Measurements from ENCODE around the gene AP1B1.

DNA sequence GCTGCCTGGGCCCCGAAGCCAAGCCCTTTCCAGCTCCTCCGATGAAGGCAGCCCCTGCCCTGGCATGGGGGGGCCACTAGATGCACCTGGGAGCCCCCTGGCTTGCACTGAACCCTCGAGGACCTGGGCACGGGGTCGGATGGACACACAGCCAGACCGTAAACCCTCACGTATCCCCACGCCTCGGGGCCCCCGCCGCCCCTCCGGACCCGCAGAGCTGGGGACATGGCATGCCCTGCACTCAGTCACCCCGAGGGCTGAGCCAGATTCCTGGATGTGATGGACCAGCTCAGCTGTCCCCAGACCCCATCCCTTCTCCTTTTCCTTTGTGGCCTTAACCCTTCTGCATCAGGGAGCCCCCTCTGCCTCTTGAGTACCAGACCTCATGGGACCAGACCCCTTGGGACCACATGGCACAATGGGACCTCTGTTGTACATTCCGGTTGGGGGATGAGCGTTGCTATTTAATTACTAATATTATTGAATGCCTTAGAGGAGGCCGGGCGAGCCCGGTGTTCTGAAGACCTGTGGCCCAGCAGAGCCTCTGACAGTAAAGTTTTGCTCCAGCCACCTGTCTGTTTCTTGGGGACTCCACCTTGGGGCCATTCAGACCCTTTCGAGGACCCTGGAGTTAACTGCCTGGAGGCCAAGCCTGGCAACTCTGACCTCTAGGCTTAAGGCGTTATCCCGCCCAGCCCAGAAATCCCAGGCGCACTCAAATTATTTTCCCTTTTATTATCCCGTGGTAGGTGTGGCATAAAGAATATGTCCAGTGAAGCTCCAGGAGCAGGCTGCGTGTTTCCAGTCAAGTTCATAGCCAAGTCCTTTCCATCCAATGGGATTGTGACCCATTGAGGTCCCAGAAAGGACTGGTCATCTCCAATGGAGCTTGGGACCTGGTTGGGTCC is 75.9 kb downstream of the AP1B1 start:
- no peak for TF ChIP-seq FOXM1 (IDR thresholded peaks at IDR 0.05; ENCODE audit: borderline replicate concordance)
- TF ChIP-seq NFRKB (IDR thresholded peaks at IDR 0.05), result no peak
- no peak for TF ChIP-seq ARNT (IDR thresholded peaks at IDR 0.05)
- TF ChIP-seq ELF4 (IDR thresholded peaks at IDR 0.05), result no peak
- no peak for TF ChIP-seq ZNF384 (IDR thresholded peaks at IDR 0.05)

Data from HEK293T (cell line).